ENCODE results near the gene GOLGA8Q. TPM values are rescaled to one million over a fixed set of nuclear protein-coding genes. Genes with fewer than 3 reads are reported as not detected.
A peak's percentile ranks its signal among the peaks of the same experiment; 100 is the strongest.
"Not testable (repeated sequence)": the region's sequence is repeated elsewhere in the genome, so short reads cannot be mapped to it uniquely, and the experiment has no call there.

Gene GOLGA8Q
- polyA plus RNA-seq (2014; cell fraction: cytosol; rRNA removed), result not detected in 2 replicates
- polyA plus RNA-seq (2014; cell fraction: nucleus; rRNA removed), result not detected in 2 replicates

- DNase-seq (ENCODE audit: low spot score), result not testable (repeated sequence)
Observed at GRCh38 chr15:30551750-30552149, at the start of gene GOLGA8Q. GOLGA8Q (plus strand) TSS chr15:30552050; CDS start chr15:30552078, 28 bp downstream.

GRCh38 chr15:30502904-30503781, 48.7 kb upstream of the GOLGA8Q start:
- DNase-seq (ENCODE audit: low spot score), result not testable (repeated sequence)

GRCh38 chr15:30504162-30504843, 47.5 kb upstream of the GOLGA8Q start:
- not testable (repeated sequence) for DNase-seq (ENCODE audit: low spot score)

- DNase-seq (ENCODE audit: low spot score), result not testable (repeated sequence)
Observed at GRCh38 chr15:30514545-30514944, 37.3 kb upstream of the GOLGA8Q start.

GRCh38 chr15:30523453-30524243, 28.2 kb upstream of the GOLGA8Q start:
- not testable (repeated sequence) for DNase-seq (ENCODE audit: low spot score)

- not testable (repeated sequence) for DNase-seq (ENCODE audit: low spot score)
Observed at GRCh38 chr15:30525912-30526311, 25.9 kb upstream of the GOLGA8Q start.

GRCh38 chr15:30529049-30529448, 22.8 kb upstream of the GOLGA8Q start:
- not testable (repeated sequence) for DNase-seq (ENCODE audit: low spot score)

GRCh38 chr15:30566949-30567348, 15.1 kb downstream of the GOLGA8Q start:
- DNase-seq (ENCODE audit: low spot score), result peak; percentile 0

- DNase-seq (ENCODE audit: low spot score), result not testable (repeated sequence)
Observed at GRCh38 chr15:30573012-30573491, 21.2 kb downstream of the GOLGA8Q start.

- DNase-seq (ENCODE audit: low spot score), result not testable (repeated sequence)
Observed at GRCh38 chr15:30579394-30579970, 27.6 kb downstream of the GOLGA8Q start.

GRCh38 chr15:30580716-30581115, 28.9 kb downstream of the GOLGA8Q start:
- not testable (repeated sequence) for DNase-seq (ENCODE audit: low spot score)

GRCh38 chr15:30598953-30599352, 47.1 kb downstream of the GOLGA8Q start:
- DNase-seq (ENCODE audit: low spot score), result not testable (repeated sequence)

- not testable (repeated sequence) for DNase-seq (ENCODE audit: low spot score)
Observed at GRCh38 chr15:30603796-30604195, 51.9 kb downstream of the GOLGA8Q start, which contains the start of gene GOLGA8H. GOLGA8H (plus strand) TSS chr15:30604028; CDS start chr15:30604126, 98 bp downstream.

Small RNAs within 50 kb of the gene (small RNA-seq; reads per million reads assigned to genes)
- gene RF00096, result 0 to 0.76 reads per million in 2 experiments
- gene RN7SL796P, result 0 reads per million in 2 experiments

Data from SK-N-DZ (cell line).